ENCODE data around the gene RAB8A. TPM values are rescaled to one million over a fixed set of nuclear protein-coding genes. Genes with fewer than 3 reads are reported as not detected.

The RAB8A gene
- 10 to 100 TPM; 43.0 to 59.0 TPM for total RNA-seq
- polyA plus RNA-seq (ENCODE audit: insufficient read length in 2 of 2), result 10 to 100 TPM; 53.5 to 64.9 TPM
- long read RNA-seq, donor 1, transcript RAB8A-201 (8 exons, 2,827 nt), result major isoform, 17 of 18 reads
- long read RNA-seq, donor 1, partial matches to known transcripts, result 0 of 18 reads
- long read RNA-seq, donor 1, other reads (novel, unspliced or antisense), result 0 of 18 reads
- long read RNA-seq, donor 2, transcript RAB8A-201 (8 exons, 2,827 nt), result major isoform, 7 of 7 reads
- long read RNA-seq, donor 2, partial matches to known transcripts, result 0 of 7 reads
- long read RNA-seq, donor 2, other reads (novel, unspliced or antisense), result 0 of 7 reads
- long read RNA-seq, donor 3, transcript RAB8A-201 (8 exons, 2,827 nt), result major isoform, 10 of 11 reads
- long read RNA-seq, donor 3, partial matches to known transcripts, result 0 of 11 reads
- long read RNA-seq, donor 3, other reads (novel, unspliced or antisense), result 0 of 11 reads
- long read RNA-seq, donor 4, transcript RAB8A-201 (8 exons, 2,827 nt), result major isoform, 27 of 28 reads
- long read RNA-seq, donor 4, partial matches to known transcripts, result 0 of 28 reads
- long read RNA-seq, donor 4, other reads (novel, unspliced or antisense), result 0 of 28 reads

- Histone ChIP-seq H3K9me3 (ENCODE audit: control insufficient read depth, insufficient read depth, low read length) (no peaks in the 10 kb centered on the region), H3K27ac (ENCODE audit: low read depth, low read length) (peak within 1 kb of the TSS; percentile 96), H3K4me1 (ENCODE audit: control insufficient read depth, insufficient read depth, low read length) (peaks cover 52% of the 10 kb centered on the region), H3K36me3 (ENCODE audit: control insufficient read depth, insufficient read depth, low read length) (peaks cover 3% of the 10 kb centered on the region), H3K27me3 (ENCODE audit: control insufficient read depth, insufficient read depth, low read length) (no peaks in the 10 kb centered on the region), H3K4me3 (ENCODE audit: low read depth, low read length) (peak within 1 kb of the TSS; percentile 100)
- DNase-seq (ENCODE audit: low read depth in 4 of 6, low spot score in 6 of 6), result peak; percentile 96 to 100 (median 98)
- WGBS (ENCODE audit: insufficient coverage), result under 1% methylated on average over 81 of the region's 81 CpGs
Observed at GRCh38 chr19:16111160-16111908, at the start of gene RAB8A. TSS of gene RAB8A (plus strand) at chr19:16111889. CDS start at chr19:16111902, 13 bp downstream.

GRCh38 chr19:16061943-16062342 lies 49.7 kb upstream of the RAB8A start:
- no peaks in the 10 kb centered on the region for H3K27me3 ChIP-seq (ENCODE audit: control insufficient read depth, insufficient read depth, low read length)
- no peak overlapping the region for H3K4me3 ChIP-seq (ENCODE audit: low read depth, low read length)
- H3K4me1 ChIP-seq (ENCODE audit: control insufficient read depth, insufficient read depth, low read length), result peaks cover under 1% of the 10 kb centered on the region
- no peak overlapping the region for H3K27ac ChIP-seq (ENCODE audit: low read depth, low read length)
- WGBS (ENCODE audit: insufficient coverage), result 84% methylated on average over 4 of the region's 4 CpGs
- no peak for DNase-seq (ENCODE audit: low read depth in 4 of 6, low spot score in 6 of 6)
- no peaks in the 10 kb centered on the region for H3K36me3 ChIP-seq (ENCODE audit: control insufficient read depth, insufficient read depth, low read length)
- no peaks in the 10 kb centered on the region for H3K9me3 ChIP-seq (ENCODE audit: control insufficient read depth, insufficient read depth, low read length)

- H3K4me3 ChIP-seq (ENCODE audit: low read depth, low read length), result no peak overlapping the region
- H3K4me1 ChIP-seq (ENCODE audit: control insufficient read depth, insufficient read depth, low read length), result peaks cover 8% of the 10 kb centered on the region
- peak in 1 of 6 donors; percentile 14 for DNase-seq (ENCODE audit: low read depth in 4 of 6, low spot score in 6 of 6)
- H3K27me3 ChIP-seq (ENCODE audit: control insufficient read depth, insufficient read depth, low read length), result no peaks in the 10 kb centered on the region
- H3K36me3 ChIP-seq (ENCODE audit: control insufficient read depth, insufficient read depth, low read length), result no peaks in the 10 kb centered on the region
- H3K27ac ChIP-seq (ENCODE audit: low read depth, low read length), result no peak overlapping the region
- no peaks in the 10 kb centered on the region for H3K9me3 ChIP-seq (ENCODE audit: control insufficient read depth, insufficient read depth, low read length)
- WGBS (ENCODE audit: insufficient coverage), result 78% methylated on average over 2 of the region's 2 CpGs
Observed at GRCh38 chr19:16062789-16063188, 48.9 kb upstream of the RAB8A start.

- H3K4me3 ChIP-seq (ENCODE audit: low read depth, low read length), result no peak overlapping the region
- H3K4me1 ChIP-seq (ENCODE audit: control insufficient read depth, insufficient read depth, low read length), result peaks cover 8% of the 10 kb centered on the region
- H3K9me3 ChIP-seq (ENCODE audit: control insufficient read depth, insufficient read depth, low read length), result no peaks in the 10 kb centered on the region
- H3K27ac ChIP-seq (ENCODE audit: low read depth, low read length), result no peak overlapping the region
- no peaks in the 10 kb centered on the region for H3K27me3 ChIP-seq (ENCODE audit: control insufficient read depth, insufficient read depth, low read length)
- no peaks in the 10 kb centered on the region for H3K36me3 ChIP-seq (ENCODE audit: control insufficient read depth, insufficient read depth, low read length)
- 85% methylated on average over 16 of the region's 16 CpGs for WGBS (ENCODE audit: insufficient coverage)
- DNase-seq (ENCODE audit: low read depth in 4 of 6, low spot score in 6 of 6), result no peak
Observed at GRCh38 chr19:16064209-16064889, 47.3 kb upstream of the RAB8A start.

DNA sequence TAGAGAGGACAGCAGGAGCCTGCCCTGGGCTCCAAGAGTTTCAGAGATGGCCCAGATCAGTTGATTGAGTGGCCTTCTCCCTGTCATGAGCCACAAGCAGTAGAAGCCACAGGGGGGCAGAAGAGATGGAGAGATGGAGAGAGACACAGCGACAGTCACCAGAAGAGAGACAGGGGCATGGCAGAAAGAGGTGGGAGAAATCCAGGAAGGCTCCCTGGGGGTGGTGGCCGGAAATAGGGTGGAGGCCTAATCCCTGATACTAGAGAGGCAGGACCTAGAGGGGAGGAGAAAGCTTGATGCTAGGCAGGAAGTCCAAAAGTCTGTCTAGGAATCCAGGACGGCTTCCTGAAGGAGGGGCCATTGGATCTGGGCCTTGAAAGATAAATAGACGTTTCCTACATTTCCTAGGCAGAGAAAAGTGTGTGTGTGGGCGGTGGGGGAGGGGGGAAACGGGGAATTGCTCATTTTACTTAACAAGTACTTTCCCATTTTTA lies 45.0 kb upstream of the RAB8A start:
- H3K9me3 ChIP-seq (ENCODE audit: control insufficient read depth, insufficient read depth, low read length), result no peaks in the 10 kb centered on the region
- H3K4me1 ChIP-seq (ENCODE audit: control insufficient read depth, insufficient read depth, low read length), result peaks cover 16% of the 10 kb centered on the region
- no peak overlapping the region for H3K27ac ChIP-seq (ENCODE audit: low read depth, low read length)
- DNase-seq (ENCODE audit: low read depth in 4 of 6, low spot score in 6 of 6), result no peak
- no peak overlapping the region for H3K4me3 ChIP-seq (ENCODE audit: low read depth, low read length)
- no peaks in the 10 kb centered on the region for H3K27me3 ChIP-seq (ENCODE audit: control insufficient read depth, insufficient read depth, low read length)
- 52% methylated on average over 3 of the region's 6 CpGs for WGBS (ENCODE audit: insufficient coverage)
- H3K36me3 ChIP-seq (ENCODE audit: control insufficient read depth, insufficient read depth, low read length), result no peaks in the 10 kb centered on the region

DNA sequence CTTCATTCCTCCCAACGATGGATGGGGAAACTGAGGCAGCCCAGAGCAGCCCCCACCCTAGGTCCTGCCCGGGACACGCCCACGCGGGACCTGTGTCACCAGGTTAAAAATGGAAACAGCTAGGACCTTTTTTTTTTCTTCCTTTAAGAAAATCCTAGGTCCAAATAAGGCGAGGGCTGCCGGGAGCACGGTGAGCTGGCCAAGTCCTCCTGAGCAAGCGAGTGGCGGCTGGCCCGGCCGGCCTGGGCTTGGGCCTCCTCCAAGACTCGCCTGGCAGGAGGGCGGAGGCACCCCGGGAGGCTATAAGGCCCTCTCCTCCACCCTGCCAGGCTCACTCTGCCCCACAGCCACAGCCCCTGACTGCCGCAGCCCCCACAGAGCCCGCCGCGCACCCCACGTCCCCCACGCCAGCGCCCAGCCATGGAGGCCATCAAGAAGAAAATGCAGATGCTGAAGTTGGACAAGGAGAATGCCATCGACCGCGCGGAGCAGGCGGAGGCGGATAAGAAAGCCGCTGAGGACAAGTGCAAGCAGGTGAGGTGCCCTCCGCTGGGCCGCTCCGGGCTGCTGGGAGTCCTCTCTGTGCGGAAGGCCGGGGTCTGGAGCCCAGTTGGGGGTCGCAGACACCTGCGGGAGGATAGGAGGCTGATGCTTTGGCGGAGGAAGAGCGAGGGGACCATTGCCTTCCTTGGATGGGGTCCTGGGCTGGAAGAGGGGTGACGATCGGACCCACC lies 44.3 kb upstream of the RAB8A start:
- H3K4me1 ChIP-seq (ENCODE audit: control insufficient read depth, insufficient read depth, low read length), result peaks cover 18% of the 10 kb centered on the region
- WGBS (ENCODE audit: insufficient coverage), result 73% methylated on average over 35 of the region's 40 CpGs

DNA sequence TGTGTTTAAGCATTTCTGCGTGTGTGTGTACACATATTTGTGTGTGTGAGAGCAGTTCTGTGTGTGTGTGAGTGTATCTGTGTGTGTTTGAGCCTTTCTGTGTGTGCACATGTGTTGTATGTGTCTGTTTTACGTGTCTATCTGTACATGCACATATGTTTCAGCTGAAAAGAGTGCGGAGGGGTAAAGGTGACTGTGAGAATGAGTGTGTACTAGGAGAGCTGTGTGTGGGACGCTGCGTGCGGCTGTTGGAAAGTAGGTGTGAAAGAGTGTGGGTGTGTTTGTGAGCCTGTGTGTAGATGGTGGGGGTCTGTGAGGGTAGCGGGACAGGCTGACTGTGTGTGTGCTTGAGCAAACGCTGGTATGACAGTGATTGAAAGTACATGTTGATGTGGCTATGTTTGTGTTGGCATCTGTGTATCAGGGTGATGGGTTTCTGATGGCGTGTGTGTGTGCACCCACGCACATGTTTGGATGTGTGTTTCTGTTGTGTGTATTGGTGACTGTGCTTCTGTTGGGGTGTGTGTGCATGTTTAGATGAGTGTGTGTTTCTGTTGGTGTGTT lies 42.9 kb upstream of the RAB8A start:
- H3K4me1 ChIP-seq (ENCODE audit: control insufficient read depth, insufficient read depth, low read length), result peaks cover 21% of the 10 kb centered on the region
- H3K36me3 ChIP-seq (ENCODE audit: control insufficient read depth, insufficient read depth, low read length), result no peaks in the 10 kb centered on the region
- WGBS (ENCODE audit: insufficient coverage), result 90% methylated on average over 10 of the region's 10 CpGs
- H3K27me3 ChIP-seq (ENCODE audit: control insufficient read depth, insufficient read depth, low read length), result no peaks in the 10 kb centered on the region
- no peaks in the 10 kb centered on the region for H3K9me3 ChIP-seq (ENCODE audit: control insufficient read depth, insufficient read depth, low read length)
- DNase-seq (ENCODE audit: low read depth in 4 of 6, low spot score in 6 of 6), result no peak
- no peak overlapping the region for H3K4me3 ChIP-seq (ENCODE audit: low read depth, low read length)
- no peak overlapping the region for H3K27ac ChIP-seq (ENCODE audit: low read depth, low read length)

More for the DNA sequence above, 44.3 kb upstream of the RAB8A start:
- Histone ChIP-seq H3K4me3 (ENCODE audit: low read depth, low read length) (no peak overlapping the region), H3K27me3 (ENCODE audit: control insufficient read depth, insufficient read depth, low read length) (no peaks in the 10 kb centered on the region), H3K27ac (ENCODE audit: low read depth, low read length) (no peak overlapping the region), H3K9me3 (ENCODE audit: control insufficient read depth, insufficient read depth, low read length) (no peaks in the 10 kb centered on the region), H3K36me3 (ENCODE audit: control insufficient read depth, insufficient read depth, low read length) (no peaks in the 10 kb centered on the region)
- DNase-seq (ENCODE audit: low read depth in 4 of 6, low spot score in 6 of 6), result peak in 1 of 6 donors; percentile 33

DNA sequence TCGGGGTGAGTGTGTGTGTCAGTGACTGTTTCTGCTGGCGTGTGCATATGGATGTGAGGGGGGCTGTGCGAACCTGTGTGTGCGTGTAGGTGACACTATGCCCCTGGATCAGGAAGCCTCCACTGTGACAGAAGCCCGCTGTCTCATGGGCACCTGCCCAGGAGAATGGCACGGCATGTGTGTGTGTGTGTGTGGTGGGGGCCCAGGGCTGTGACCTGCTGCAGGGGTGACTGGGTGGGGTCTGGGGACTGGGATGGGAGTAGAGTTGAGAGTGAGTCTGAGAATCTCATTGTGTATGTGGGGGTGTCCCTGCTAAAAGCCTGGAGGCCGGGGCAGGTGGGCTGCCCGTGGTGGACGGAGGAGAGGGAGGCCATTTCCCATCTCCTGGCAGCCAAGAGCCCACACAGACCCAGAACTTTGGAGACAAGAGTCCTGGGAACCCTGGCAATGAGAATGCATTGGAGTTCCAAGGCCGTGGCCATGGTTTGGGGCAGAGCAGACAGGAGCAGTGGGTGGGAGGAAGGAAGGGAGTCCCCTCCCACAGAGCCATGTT lies 41.8 kb upstream of the RAB8A start:
- H3K27ac ChIP-seq (ENCODE audit: low read depth, low read length), result no peak overlapping the region

More for the DNA sequence above, 41.8 kb upstream of the RAB8A start:
- no peaks in the 10 kb centered on the region for H3K27me3 ChIP-seq (ENCODE audit: control insufficient read depth, insufficient read depth, low read length)
- no peaks in the 10 kb centered on the region for H3K36me3 ChIP-seq (ENCODE audit: control insufficient read depth, insufficient read depth, low read length)
- H3K4me1 ChIP-seq (ENCODE audit: control insufficient read depth, insufficient read depth, low read length), result peaks cover 21% of the 10 kb centered on the region
- DNase-seq (ENCODE audit: low read depth in 4 of 6, low spot score in 6 of 6), result no peak
- H3K4me3 ChIP-seq (ENCODE audit: low read depth, low read length), result no peak overlapping the region
- 95% methylated on average over 6 of the region's 10 CpGs for WGBS (ENCODE audit: insufficient coverage)
- no peaks in the 10 kb centered on the region for H3K9me3 ChIP-seq (ENCODE audit: control insufficient read depth, insufficient read depth, low read length)
